GM18505 (cell line): ENCODE measurements around the gene FALEC.
A peak's percentile ranks its signal among the peaks of the same experiment; 100 is the strongest.

Source experiments
- ATAC-seq: cut with Tn5 transposase; IDR thresholded peaks from one replicate; pipeline ENCODE4 v1.9.1; 2021; ENCODE audit not compliant: unreplicated experiment
- POLR2A ChIP-seq: IDR thresholded peaks from 4 replicates; pipeline ENCODE4 v1.6.1; 2011; ENCODE audit warnings: borderline replicate concordance; ENCODE audit not compliant: insufficient read depth, insufficient read length; ENCODE audit errors: extremely low read depth

Gene FALEC

GRCh38 chr1:150515328-150516049 is at the start of gene FALEC:
Gene FALEC (plus strand): TSS chr1:150515752.
- peak; percentile 95 for ATAC-seq
- peak; percentile 49 for TF ChIP-seq POLR2A

DNA sequence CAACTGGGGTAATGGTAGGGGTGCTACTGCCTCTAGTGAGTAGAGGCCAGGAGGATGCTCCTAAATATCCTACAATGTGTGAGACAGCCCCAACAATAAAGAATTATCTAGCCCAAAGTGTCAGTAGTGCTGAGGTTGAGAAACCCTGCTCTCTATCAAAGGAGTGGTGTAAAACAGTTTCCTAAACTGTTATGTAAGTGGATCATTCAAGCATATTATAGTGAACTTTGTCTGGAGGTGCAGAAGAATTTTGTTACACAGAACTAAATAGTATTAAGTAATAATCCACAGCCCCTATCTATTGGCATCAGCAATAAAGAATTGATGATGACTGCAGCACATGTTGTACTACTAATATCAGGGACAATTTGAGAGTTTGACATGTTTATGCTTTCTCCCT is 48.6 kb upstream of the FALEC start:
- no peak for ATAC-seq
- TF ChIP-seq POLR2A, result no peak

GRCh38 chr1:150469291-150469690 is 46.3 kb upstream of the FALEC start:
- TF ChIP-seq POLR2A, result no peak
- no peak for ATAC-seq

- no peak for ATAC-seq
- no peak for TF ChIP-seq POLR2A
Observed at GRCh38 chr1:150472601-150473200, 42.9 kb upstream of the FALEC start.

DNA sequence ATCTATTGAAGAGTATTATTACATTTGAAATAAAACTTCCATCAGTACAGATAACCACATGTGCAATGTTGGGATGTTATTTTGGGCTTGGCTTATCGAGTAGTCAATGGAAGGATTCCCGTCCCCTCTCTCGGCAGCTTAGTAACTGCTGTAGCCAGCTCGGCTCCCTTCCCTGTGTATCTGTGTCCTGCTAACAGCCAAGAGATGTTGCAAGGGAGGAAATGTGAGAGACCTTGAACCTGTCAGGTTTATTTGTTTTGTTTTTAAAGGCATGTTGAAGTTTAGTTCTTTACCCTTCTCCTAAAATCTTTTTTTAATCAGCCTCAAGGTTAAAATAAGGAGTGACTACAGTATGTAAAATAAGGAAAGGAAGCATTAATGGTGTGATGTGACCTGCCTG is 41.9 kb upstream of the FALEC start:
- ATAC-seq, result no peak

DNA sequence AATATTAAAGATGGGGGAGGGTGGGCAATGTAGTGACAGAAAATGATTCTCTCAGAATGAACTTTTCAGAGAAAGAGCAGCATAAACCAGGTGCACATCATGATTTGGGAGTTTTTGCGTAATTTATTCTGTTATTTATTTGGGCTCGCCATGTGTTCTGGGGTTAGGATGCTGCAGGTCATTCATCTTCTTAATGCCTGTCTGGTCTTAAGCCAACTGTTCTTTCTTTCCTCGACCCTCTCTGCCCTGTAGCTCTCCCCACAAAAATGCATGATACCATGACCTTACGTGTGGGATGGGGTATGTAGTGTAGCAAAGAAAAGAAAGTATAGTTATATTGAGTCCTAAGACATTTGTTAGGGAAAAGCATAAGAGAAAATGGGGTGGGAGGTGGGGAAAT is 40.7 kb upstream of the FALEC start:
- no peak for ATAC-seq
- no peak for TF ChIP-seq POLR2A

More for the DNA sequence above, 41.9 kb upstream of the FALEC start:
- no peak for TF ChIP-seq POLR2A

- no peak for TF ChIP-seq POLR2A
- no peak for ATAC-seq
Observed at GRCh38 chr1:150476754-150477153, 38.8 kb upstream of the FALEC start.

DNA sequence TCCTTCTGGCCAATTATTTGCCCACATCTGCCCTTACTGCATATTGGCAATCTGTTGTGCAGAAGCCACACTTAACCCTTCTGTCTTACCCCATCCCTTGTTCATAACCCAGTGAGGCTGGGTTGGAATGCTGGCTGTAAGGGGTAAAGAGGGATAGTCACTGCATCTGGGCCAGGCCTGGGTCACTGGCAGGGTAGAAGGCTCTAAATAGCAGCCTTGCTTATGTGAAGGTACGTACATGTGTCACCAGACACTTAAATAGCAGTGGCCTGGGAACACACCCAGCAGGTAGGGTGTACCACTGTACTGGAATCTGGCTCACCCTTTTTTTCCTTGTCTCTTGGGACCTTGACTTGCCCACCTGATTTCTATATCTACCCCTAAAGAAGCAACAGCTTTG is 38.2 kb upstream of the FALEC start:
- ATAC-seq, result no peak
- TF ChIP-seq POLR2A, result no peak

- TF ChIP-seq POLR2A, result no peak
- ATAC-seq, result no peak
Observed at GRCh38 chr1:150477733-150478132, 37.8 kb upstream of the FALEC start.

GRCh38 chr1:150479370-150479769 is 36.2 kb upstream of the FALEC start:
- no peak for TF ChIP-seq POLR2A
- ATAC-seq, result no peak

DNA sequence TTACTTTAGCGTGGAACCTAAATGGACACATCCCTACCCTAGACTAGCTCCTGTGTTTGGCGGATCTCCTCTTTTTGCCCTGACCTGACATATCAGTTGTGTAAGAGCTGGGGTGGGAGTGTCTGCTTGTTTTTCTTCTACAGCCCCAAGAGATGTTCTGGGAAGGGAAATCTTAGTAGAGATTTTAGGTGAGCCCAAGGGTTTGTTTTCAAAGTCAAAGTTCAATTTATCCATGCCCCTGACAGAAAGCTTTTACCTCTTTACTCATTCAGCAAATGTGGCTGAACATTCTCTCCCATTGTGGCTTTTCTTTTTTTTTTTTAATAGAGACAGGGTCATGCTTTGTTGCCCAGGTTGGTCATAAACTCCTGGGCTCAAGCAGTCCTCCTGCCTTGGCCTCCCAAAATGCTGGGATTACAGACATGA is 35.6 kb upstream of the FALEC start:
- ATAC-seq, result no peak
- TF ChIP-seq POLR2A, result no peak

GRCh38 chr1:150484431-150484830 is 31.1 kb upstream of the FALEC start:
- no peak for TF ChIP-seq POLR2A
- no peak for ATAC-seq

DNA sequence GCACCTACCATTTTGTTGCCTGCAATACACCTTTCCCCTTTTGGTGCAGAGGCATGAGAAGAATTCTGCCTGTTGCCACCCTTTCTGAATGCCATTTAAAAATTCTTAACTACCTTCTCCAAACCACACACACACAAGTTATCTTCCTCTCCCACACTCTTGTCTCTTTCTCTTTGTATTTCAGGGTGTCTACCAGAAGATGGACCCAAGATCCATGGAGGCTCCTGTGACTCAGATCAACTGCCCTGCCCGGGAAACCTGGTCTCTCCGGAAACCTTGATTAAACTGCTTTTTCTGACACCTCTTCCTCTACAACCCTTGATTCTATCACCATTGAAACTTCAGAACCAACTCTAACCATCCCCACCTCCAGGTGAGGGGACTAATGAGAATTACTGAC is 30.7 kb upstream of the FALEC start:
- no peak for ATAC-seq
- no peak for TF ChIP-seq POLR2A
